ENCODE measurements around the gene FYB1. TPM values are rescaled to one million over a fixed set of nuclear protein-coding genes. Genes with fewer than 3 reads are reported as not detected.

The FYB1 gene
- total and polyA plus RNA-seq, 2 of the 8 experiments (the other 6 are each of a cell fraction or from before 2014, with no cell fraction given), result not detected

GRCh38 chr5:39091940-39092580, 127.3 kb downstream of the FYB1 start:
- Histone ChIP-seq H2BK120ac (replicated peaks; ENCODE audit: low read depth, low read length) (no peak overlapping the region), H3K4ac (replicated peaks; ENCODE audit: insufficient read length, low read depth, low read length) (no peak overlapping the region), H3K9ac (replicated peaks in 1 of 4; ENCODE audit: extremely low read depth in 1 of 4, low read depth in 3 of 4, low read length in 3 of 4) (no peak overlapping the region), H3K36me3 (ENCODE audit: control insufficient read depth in 2 of 4, insufficient read depth in 4 of 4, low read length in 3 of 4) (no peaks in the 10 kb centered on the region), H3K79me2 (ENCODE audit: control insufficient read depth in 1 of 2, insufficient read depth in 2 of 2, low read length in 2 of 2) (no peaks in the 10 kb centered on the region), H3K4me1 (replicated peaks in 1 of 4; ENCODE audit: control insufficient read depth in 3 of 4, insufficient read depth in 4 of 4, low read length in 3 of 4) (no peaks in the 10 kb centered on the region), H3K18ac (ENCODE audit: extremely low read depth, low read length) (no peak overlapping the region), H2BK12ac (ENCODE audit: low read depth, low read length) (no peak overlapping the region), H4K20me1 (replicated peaks in 1 of 2; ENCODE audit: control insufficient read depth in 1 of 2, insufficient read depth in 2 of 2, low read length in 2 of 2) (no peaks in the 10 kb centered on the region), H2BK20ac (ENCODE audit: low read length) (no peak overlapping the region), H3K27me3 (replicated peaks in 1 of 4; ENCODE audit: control insufficient read depth in 3 of 4, extremely low read depth in 1 of 4, insufficient read depth in 3 of 4, low read length in 3 of 4) (no peaks in the 10 kb centered on the region), H2BK15ac (ENCODE audit: low read length) (no peak overlapping the region), H2AFZ (ENCODE audit: low read length) (no peak overlapping the region), H3K4me2 (ENCODE audit: insufficient read depth in 1 of 2, low read depth in 2 of 2, low read length in 2 of 2) (no peak overlapping the region), H2AK5ac (ENCODE audit: low read depth, low read length) (no peak overlapping the region), H3K79me1 (ENCODE audit: low read depth, low read length) (no peaks in the 10 kb centered on the region), H3K27ac (ENCODE audit: low read depth, low read length) (no peak overlapping the region), H3K23me2 (ENCODE audit: low read depth, low read length) (no peaks in the 10 kb centered on the region), H4K91ac (replicated peaks; ENCODE audit: insufficient read length, low read length) (no peak overlapping the region), H3K9me3 (ENCODE audit: insufficient read depth in 2 of 2, low read depth in 1 of 2, low read length in 1 of 2) (no peaks in the 10 kb centered on the region), H3K4me3 (ENCODE audit: extremely low read depth in 1 of 4, insufficient read depth in 2 of 4, low read depth in 3 of 4, low read length in 4 of 4) (no peak overlapping the region), H3K14ac (ENCODE audit: insufficient read length) (no peak overlapping the region), H4K5ac (ENCODE audit: insufficient read length, low read depth, low read length) (no peak overlapping the region), H2BK5ac (ENCODE audit: low read depth, low read length) (no peak overlapping the region), H4K8ac (ENCODE audit: extremely low read depth, insufficient read depth, low read length) (no peak overlapping the region), H3K23ac (ENCODE audit: insufficient read length) (no peak overlapping the region), H3K56ac (replicated peaks; ENCODE audit: insufficient read length, low read depth, low read length) (no peak overlapping the region)
- POLR2A ChIA-PET (ENCODE audit: partially characterized antibody), result no interaction called here
- CTCF ChIA-PET (ENCODE audit: partially characterized antibody), result interaction anchor here (1.5 to 3.8 kb wide), 2 partner anchors 11 to 87 kb away, joined by 4 to 21 read pairs; no protein-coding TSS in a partner anchor
- no peak for DNase-seq (ENCODE audit: low read depth in 1 of 2, low spot score in 2 of 2)
- WGBS, 2 experiments (ENCODE audit: extremely low coverage in 1 of 2, insufficient coverage in 1 of 2, insufficient read length in 1 of 2, insufficient replicate concordance in 2 of 2, low coverage in 1 of 2, low lambda C conversion rate in 2 of 2, missing lambda C conversion rate in 1 of 2), result 95% methylated on average over 7 of the region's 7 CpGs; no CpG with 5 or more reads in 1 of the 2 experiments
- no peak for TF ChIP-seq KDM4A (IDR thresholded peaks at IDR 0.05; ENCODE audit: low read depth, low read length, severe bottlenecking)
- no peak for TF ChIP-seq EZH2 (IDR thresholded peaks at IDR 0.05; ENCODE audit: low read depth, low read length, severe bottlenecking)
- no peak for TF ChIP-seq RNF2 (IDR thresholded peaks at IDR 0.05; ENCODE audit: borderline replicate concordance, low read depth, low read length, missing control alignments, poor library complexity, severe bottlenecking)
- TF ChIP-seq CHD1 (IDR thresholded peaks at IDR 0.05; ENCODE audit: low read depth, low read length), result no peak
- no peak for TF ChIP-seq RBBP5 (IDR thresholded peaks at IDR 0.05; ENCODE audit: borderline replicate concordance, low read depth, low read length)
- no peak for TF ChIP-seq RFX5 (IDR thresholded peaks at IDR 0.05; ENCODE audit: borderline replicate concordance, low read depth, low read length)
- TF ChIP-seq JUN (IDR thresholded peaks at IDR 0.05; ENCODE audit: low read depth, low read length), result no peak
- no peak for TF ChIP-seq BACH1 (IDR thresholded peaks at IDR 0.05; ENCODE audit: low read length)
- TF ChIP-seq CBX5 (IDR thresholded peaks at IDR 0.05; ENCODE audit: low read depth, low read length), result no peak
- no peak for FAIRE-seq

Data from H1 (cell line).